Sciatic nerve (tissue), 2 donors: ENCODE data around the gene HHAT. TPM values are rescaled to one million over a fixed set of nuclear protein-coding genes. Genes with fewer than 3 reads are reported as not detected.
"Not testable (repeated sequence)": the region's sequence is repeated elsewhere in the genome, so short reads cannot be mapped to it uniquely, and the experiment has no call there.

Source experiments
- ATAC-seq: fragments of 200-7000 bp; cut with Tn5 transposase; one replicate; pipeline ENCODE4 v1.9.1; 2020; ENCODE audit warnings: mild to moderate bottlenecking, moderate library complexity
- DNase-seq: peaks from one replicate; pipeline ENCODE4 v3.0.0-alpha.2; 2020; ENCODE audit warnings: low spot score
- intact Hi-C: fragments of 100-400 bp; cut with DNase I; formaldehyde crosslinking; loops from one replicate; pipeline ENCODE4 v1.14.2; 2022
- total RNA-seq: library from RNA; stranded (reverse); fragmentation: NEBNext Ultra II Directional; extraction: Animal tissue kit (Norgen Biotek cat#: 25700); gene quantifications from one replicate; pipeline ENCODE4 v1.2.1, GENCODE V29; 2021
- donor health status: DM: no; HTN: no; CAD: no.
- donor health status: DM: no; HTN: no; CAD: no.

The HHAT gene
- total RNA-seq, 1 donor from 2014 or later: 7.7 TPM

DNA sequence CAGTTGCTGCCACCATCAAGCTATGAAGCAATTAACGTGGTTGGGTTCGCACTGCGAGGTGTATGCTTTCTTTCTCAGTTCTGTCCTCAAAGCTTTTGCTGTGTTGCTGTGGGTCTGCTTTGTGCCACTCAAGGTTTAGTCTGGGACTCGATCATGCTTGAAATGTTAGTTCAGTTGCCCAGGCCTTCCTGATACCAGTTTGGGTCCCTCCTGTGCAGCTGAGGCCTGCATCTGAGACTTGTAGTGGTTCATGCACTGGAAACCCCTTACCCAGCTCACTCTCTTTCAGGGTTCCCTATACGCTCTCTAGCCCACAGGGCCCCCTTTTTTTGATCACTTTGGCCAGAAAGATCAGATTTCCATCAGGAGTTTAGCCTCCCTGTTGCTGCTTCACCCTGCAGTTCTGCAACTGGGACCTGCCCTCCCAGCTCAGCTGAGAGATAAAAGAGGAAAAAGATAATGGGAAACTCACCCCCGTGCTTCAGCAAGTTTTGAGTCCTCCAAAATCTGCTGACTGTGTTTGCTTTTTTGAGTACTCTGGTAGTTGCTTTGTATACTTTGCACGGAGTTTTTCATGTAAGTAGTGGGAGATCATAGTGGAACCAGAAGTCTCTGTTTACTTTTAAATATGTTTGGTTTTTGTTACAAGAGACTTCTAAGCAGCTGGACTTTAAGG lies 317.0 kb downstream of the HHAT start:
- intact Hi-C loops: no loop called here
- DNase-seq (no peak), ATAC-seq (no peak)

DNA sequence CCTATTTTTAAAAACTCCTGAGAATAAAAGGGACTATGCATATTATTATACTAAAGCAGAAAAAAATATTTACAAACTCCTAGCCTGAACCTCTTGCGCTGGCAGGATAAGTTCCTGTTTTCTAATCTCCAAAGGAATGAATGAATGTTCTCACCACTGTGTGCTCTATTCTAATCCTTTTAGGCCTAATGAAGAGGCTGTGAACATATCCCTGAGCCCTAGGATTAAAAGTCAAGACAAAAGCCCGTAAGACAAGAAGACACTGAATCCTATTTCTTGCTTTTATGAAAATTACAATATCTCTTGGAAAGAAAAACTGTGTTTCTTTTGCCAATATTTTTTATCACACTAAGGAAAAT lies 317.5 kb downstream of the HHAT start:
- DNase-seq (no peak), ATAC-seq (no peak)
- intact Hi-C loops: no loop called here

DNA sequence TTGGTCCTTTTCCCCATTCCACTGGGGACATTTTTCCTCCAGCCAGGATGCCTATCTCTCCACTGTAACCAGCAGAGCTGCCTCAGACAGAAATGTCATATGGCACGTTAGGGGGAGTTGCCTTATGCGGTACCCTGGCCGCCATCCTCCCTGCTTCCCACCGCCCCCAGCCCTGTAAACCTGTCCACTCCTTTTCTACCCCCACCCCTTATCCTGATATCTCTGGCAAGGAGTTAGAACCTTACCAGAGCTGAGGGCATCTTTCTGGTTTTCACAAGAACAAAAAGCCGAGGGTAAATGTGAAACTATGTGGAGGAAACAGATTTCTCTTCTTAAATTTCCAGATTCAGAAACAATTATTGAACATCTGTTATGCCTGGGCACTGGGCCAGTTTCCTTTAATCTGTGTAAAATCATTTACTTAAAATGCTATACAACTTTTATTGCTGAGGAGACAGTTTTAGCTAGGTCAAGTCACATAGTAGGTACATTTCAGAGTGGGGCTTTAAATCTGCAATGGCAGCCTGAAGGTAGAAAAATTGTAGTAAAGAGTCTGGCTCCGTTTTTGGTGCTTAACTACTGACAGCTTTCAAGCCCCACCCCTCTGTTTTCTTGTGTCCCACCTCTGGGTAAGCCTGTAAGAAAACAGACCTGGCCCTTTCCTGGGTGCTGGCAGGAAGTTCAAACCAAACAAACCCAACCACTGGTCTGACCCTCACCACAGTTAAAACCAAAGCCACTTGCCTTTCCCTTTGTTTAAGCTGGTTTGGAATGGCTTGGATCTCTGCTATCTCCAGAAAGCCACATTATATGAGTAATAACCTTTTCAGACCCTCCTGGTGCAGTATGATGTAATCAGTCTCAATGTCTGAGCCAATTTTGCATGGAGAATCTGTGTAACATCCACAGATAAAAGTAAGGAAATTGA lies 319.0 kb downstream of the HHAT start:
- ATAC-seq: no peak
- DNase-seq: no peak
- intact Hi-C loops: no loop called here

DNA sequence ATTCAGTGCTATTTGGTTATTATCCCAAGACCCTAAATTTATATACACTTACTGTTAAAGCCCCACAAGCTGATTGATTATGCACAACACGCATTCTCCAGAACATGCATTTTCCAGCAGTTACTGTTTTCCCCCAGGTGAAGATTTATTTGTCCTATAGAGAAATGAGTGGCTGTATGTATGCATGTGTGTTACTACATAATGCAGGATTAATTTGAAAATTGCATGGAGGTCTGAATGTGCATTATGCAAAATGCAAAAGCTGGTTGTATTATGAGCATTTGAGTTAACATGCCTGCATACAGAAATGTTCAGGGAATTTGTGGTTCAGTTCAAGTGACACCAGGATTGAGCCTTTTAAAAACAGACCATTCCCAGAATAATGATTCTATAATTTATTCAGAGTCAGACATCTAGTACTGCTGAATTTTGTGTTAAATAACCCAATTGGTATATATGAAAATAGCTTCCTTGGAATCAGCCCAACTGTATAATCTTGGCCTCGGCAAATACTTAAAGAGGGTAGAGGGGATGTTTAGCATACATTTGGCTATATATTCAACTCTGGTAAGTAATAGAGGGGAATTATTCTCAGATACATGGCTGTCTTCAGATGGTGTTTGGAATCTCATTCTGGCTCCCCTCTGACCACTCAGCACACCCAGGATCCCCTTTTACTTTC lies 320.0 kb downstream of the HHAT start:
- ATAC-seq (no peak), DNase-seq (no peak)
- intact Hi-C loops: no loop called here

DNA sequence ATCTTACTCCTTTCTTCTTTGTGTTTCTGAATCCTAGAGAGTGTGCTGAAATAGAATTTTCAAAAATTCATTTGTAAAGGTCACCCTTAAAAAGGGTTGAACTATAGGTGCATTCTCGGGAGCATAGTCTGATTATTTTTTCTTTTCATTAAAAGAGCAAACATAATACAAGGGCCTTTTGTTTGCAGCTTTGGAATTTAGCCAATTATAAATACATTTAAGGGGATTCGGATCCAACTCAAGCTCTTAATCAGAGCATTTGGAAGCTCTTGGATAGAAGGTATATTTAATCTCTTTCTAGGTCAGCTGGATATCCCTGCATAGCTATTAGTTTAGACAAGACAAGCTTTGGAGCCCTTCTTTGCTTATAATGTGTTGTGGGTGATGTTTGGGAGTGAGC lies 321.7 kb downstream of the HHAT start:
- intact Hi-C loops: no loop called here
- no peak for ATAC-seq
- DNase-seq: no peak

DNA sequence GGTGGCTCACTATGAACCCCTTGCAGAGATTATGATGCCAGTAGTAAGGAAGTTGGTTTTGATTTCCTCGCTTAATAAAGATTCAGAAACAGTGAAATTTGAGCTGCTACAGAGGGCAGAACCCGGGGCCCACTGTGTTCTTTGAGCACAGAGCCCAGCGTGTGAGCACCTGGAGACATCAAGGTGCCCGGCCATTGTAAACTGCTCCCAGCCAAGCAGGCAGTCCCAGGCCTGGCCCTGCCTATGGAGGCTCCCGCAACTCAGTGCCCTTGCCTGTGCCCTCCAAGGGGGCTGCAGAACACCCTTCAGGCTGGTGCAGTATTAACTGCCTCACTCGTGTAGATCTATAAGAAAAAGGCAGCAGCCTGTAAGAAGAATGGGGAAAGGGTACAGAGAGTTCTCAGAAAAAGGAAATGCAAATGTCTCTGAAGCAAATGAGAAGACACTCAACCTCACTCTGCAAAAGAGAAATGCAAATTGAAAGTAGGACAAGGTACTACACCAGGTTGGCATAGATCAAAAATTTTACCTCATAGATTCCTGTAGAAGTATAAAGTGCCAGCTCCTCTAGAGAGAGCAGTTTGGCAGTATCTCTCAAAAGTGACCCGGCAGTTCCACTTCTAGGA lies 323.7 kb downstream of the HHAT start:
- DNase-seq (no peak), ATAC-seq (no peak)
- intact Hi-C loops: no loop called here

DNA sequence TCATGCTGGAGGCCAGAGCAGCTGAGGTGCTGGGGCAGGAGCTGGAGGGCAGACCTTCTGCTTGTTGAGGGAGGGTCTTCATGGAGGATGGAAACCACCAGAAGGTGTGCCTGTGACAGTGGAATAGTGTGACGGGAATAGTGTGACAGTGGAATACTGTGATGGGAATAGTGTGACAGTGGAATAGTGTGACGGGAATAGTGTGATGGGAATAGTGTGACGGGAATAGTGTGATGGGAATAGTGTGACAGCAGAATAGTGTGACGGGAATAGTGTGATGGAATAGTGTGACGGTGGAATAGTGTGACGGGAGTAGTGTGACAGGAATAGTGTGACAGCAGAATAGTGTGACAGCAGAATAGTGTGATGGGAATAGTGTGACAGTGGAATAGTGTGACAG lies 325.1 kb downstream of the HHAT start:
- DNase-seq: no peak
- ATAC-seq: peak; percentile 74

DNA sequence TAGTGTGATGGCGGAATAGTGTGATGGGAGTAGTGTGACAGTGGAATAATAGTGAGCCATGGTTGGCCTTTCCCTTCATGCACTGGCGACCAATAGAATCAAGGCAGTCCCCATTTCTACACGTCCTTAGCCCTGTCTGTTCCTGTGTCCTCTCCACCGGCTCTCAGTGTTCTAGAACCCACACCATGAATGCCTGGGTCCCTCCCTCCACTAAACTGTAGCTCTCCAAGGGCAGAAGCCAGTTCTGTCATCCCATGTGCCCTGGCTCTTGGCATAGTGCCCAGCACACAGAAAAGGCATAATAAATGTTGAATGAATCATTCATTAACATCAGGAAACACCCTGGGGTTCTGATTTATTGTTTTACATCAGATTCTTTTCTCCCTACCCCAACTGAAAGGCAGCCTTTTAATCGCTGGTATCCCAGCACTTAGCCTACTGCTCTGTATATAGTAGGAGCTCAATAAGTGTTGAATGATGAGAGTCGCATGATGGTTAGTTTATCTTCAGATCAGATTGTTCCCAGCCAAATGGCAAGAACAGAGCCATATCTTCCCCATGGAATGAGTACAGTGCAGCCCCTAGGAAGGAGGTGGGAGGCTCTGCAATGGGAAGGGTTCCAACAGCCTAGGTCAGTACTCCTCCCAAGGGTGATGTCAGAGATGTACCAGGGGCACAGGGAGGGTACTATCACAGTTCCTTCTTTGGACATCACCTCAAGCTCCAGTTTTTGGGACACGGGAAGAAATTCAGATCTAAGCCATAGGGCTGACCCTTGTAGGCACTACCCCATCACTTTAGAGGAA lies 325.7 kb downstream of the HHAT start:
- no peak for DNase-seq
- no peak for ATAC-seq
- intact Hi-C loops: no loop called here

More for the DNA sequence above, 325.1 kb downstream of the HHAT start:
- intact Hi-C loops: no loop called here

DNA sequence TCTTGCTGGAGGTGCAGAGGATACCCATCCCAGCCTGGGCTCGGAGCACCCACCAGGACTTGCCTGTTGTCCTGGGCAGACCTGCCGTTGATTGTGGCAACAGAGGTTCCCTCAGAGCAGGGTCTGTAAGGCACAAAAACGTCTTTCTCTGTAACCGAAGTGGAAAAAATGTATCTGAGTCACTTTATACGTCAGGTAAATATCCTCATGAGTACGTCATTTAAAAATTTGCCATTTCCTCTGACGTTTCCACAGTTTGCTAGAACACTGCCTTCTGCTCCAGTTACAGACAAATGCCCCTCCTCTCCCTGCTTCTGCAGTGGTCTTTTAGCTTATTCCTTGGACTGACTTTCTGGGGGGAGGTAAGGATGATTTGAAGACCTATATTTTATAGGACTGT lies 326.8 kb downstream of the HHAT start:
- intact Hi-C loops: no loop called here
- no peak for DNase-seq
- ATAC-seq: no peak

DNA sequence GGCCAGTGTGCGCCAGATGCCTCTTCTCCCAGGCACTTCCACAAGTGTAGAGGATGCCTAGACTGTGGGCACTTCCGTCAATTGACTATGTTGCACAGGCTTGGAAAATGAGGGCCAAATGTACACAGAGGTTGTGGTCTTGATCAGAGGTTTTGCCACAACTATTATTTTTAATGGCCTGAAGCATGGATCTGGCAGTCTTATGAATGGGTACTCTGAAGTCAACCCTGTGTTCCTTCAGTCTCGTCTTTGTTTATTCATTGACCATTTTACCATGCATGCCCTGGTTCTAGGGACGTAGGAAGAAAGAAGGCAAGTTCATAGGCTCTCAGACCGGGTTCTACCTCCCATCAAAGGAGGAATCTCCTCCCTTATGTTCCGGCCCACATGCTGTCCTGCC lies 329.1 kb downstream of the HHAT start:
- intact Hi-C loops: no loop called here
- DNase-seq (no peak), ATAC-seq (no peak)

DNA sequence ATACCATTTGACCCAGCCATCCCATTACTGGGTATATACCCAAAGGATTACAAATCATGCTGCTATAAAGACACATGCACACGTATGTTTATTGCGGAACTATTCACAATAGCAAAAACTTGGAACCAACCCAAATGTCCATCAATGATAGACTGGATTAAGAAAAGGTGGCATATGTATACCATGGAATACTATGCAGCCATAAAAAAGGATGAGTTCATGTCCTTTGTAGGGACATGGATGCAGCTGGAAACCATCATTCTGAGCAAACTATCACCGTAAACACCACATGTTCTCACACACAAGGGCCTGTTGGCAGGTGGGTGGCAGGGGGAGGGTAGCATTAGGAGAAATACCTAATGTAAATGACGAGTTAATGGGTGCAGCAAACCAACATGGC lies 332.8 kb downstream of the HHAT start:
- intact Hi-C loops, DNase-seq, ATAC-seq: not testable (repeated sequence)

DNA sequence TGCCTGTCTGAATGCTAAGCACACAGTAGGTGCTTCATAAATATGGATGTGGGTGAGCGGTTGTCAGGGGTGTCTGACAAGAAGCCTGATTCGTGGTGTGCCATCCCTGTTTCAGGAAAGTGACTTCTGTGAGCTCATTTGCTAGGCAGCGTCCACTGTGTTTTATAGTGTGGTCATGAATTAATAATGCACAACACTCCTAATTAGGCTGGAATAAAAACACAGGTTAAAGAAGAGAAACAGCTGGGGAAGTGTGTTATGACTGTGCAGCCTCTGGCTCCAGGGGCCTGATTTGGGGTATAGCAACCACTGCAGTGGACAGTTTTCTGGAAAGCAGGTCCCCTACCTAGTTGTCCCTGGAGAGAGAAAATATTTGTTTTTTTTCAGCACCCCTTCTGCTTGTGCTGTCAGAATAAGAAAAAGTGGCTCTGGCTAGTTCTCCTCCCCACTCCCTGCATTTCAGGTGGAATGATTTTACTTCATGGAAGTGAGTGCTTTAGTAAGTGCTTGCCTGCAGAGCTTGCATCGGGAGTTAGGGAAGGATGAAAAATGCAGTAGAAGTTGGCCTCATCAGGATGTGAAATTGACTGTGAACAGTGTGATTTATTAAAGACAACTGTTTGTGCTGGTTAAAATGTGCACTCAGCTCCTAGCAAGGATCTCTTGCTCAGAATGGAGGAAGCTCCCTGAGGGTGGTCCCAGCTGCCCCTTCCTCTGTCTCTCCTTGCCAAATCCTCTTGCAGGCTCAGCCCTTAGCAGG lies 333.8 kb downstream of the HHAT start:
- intact Hi-C loops: no loop called here
- ATAC-seq: no peak
- DNase-seq: no peak

DNA sequence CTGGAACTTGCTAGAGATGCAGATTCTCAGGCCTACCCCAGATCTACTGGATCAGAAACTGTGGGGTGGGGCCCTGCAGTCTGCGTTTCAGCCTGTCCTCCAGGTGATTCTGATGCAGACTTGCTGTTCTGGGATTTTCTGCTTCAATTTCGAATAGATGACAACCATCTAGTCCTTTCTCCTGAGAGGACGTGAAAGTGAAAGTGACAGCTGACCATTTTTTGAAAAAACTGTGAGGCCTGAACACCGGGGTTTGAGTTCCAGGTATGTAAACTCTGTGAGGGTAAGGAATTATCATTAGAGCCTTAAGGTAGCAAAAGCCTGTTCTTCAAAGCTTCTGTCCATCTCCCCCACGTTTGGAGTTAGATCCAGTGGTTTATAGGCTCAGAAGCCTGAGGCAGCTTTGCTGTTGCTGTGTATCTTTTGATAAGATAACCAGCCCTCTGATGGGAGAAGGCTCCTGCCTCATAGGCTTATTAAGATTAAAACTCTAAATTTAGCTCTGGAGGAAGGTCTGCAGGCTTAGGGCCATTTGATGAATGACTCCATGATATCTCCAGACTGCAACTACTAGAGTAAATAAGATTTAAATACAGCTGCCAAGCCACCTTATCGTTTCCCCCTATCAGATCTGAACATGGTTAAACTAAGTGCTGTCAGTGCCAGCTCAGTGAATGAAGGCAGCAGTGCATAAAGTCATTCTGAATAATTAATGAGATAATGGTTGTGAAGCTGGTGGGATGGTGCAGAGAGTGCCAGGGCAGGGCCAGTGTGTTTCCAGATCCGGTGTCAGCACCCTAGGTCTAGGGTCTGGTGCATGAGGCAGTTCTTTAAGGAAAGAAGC lies 335.2 kb downstream of the HHAT start:
- DNase-seq (no peak), ATAC-seq (no peak)
- intact Hi-C loops: no loop called here

DNA sequence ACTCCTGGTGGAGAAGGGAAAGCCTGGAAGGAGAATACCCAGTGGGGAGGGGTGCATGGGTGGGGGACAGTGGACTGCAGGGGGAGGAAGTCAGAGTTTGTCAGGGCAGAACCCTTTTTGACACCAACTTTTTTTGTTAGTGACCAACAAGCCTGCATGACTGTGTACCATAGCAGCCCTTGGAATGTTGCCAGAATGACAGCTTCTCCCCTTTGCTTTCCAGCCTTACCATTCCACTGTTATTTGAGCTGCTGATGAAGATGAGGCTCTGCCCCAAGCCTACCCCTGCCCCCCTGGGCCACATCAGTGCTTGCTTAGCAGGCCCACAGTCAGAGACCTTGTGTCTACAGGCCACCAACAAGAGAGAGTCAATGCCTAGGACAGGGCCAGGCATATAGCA lies 341.2 kb downstream of the HHAT start:
- intact Hi-C loops: no loop called here
- DNase-seq (no peak), ATAC-seq (no peak)

DNA sequence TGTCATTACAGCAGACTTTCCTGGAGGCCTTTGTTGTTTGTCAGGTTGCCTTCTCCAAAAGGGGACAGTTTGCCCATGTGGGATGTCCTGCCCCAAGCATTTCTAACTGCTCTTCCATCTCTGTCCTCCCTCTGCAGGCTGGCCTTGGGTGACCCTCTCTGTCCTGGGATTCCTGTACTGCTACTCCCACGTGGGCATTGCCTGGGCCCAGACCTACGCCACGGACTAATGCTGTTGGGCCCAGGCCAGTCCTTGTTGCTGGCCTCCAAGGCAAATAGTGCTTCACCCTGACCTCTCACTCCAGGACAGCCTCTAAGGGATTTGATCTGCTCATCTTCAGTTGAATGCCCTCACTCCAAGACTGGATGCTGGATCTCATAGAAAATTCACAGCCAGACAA lies 345.4 kb downstream of the HHAT start:
- ATAC-seq (no peak), DNase-seq (no peak)
- intact Hi-C loops: no loop called here

DNA sequence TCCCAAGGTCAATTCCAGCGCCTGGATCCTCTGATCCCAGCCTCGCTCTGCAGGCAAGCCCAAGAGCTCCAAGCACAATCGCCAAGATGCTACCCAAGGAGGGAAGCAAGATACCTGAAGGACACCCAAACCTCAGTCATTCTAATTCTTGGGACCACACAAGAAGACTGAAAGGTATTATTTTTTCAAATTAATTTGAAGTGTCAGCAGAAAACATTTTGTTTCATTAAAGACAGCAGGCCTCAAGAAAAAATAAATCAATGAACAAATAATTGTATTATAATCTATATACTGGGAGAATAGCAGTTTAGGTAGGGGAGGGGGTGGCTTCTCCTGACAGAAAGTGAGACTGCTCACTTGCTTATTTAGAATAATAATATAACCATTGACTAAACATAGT lies 347.8 kb downstream of the HHAT start:
- no peak for ATAC-seq
- intact Hi-C loops: no loop called here
- DNase-seq: no peak

DNA sequence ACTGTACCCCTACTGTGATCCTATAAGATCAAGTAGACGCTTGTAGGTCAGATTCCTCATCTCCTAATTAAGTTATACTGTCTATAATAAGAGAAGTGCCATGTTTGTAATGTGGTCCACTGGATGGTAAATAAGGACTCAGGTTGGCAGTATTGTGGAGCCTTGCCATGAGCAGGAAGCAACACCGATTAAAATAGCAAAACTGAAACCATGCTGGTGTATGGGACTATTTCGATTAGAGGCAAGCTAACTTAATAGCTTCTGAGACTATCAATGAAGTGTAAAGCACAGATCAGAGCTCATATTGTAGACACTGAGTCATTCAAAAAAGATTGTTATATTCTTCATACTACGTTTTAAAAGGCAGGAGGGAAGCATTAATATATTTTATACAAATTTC lies 348.8 kb downstream of the HHAT start:
- ATAC-seq (no peak), DNase-seq (no peak)
- intact Hi-C loops: no loop called here
